NB4 (cell line): ENCODE results near the gene ANKRD11.
"Not testable (repeated sequence)": the region's sequence is repeated elsewhere in the genome, so short reads cannot be mapped to it uniquely, and the experiment has no call there.

ENCODE experiments used
- DNase-seq: peaks from one replicate; pipeline ENCODE4 v3.0.0; 2010; ENCODE audit warnings: low read depth
- H3K4me3 ChIP-seq: one replicate; pipeline ENCODE4 v1.5.1; 2011; ENCODE audit warnings: mild to moderate bottlenecking, low read depth, low read length, moderate library complexity
- MYC ChIP-seq: IDR thresholded peaks from 2 replicates; pipeline ENCODE4 v1.6.1; 2011; ENCODE audit warnings: low read depth, low read length
- POLR2A ChIP-seq: IDR thresholded peaks from 2 replicates; pipeline ENCODE4 v1.6.1; 2011; ENCODE audit warnings: mild to moderate bottlenecking; ENCODE audit not compliant: insufficient read length; ENCODE audit errors: extremely low read depth
- TF ChIP-seq, protein P1 (sequence below): IDR thresholded peaks from one replicate; pipeline ENCODE4 v1.5.1; 2012; ENCODE audit warnings: low read depth, low read length
- TF ChIP-seq, protein P2 (sequence below): IDR thresholded peaks from 2 replicates; pipeline ENCODE4 v1.6.1; 2011; ENCODE audit warnings: low read depth, low read length

The ANKRD11 gene

DNA sequence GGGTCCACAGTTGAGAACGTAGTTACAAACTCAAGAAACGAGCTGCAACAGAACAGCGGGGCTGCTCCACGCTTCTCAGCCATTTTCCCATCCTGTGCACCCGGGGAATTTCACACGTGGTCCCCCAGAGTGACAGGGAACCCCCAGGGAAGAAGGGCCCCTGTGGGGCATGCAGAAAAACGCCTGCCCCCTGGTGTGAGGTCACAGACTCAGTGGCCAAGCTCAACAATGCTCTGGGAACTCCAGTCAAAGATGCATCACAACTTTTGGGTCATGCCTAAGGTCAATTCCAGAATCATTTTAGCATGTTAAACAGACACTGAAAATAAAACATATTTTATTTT lies 157.5 kb downstream of the ANKRD11 start:
- no peak for DNase-seq
- TF ChIP-seq MYC (no peak), POLR2A (no peak)
- TF ChIP-seq, protein P1, sequence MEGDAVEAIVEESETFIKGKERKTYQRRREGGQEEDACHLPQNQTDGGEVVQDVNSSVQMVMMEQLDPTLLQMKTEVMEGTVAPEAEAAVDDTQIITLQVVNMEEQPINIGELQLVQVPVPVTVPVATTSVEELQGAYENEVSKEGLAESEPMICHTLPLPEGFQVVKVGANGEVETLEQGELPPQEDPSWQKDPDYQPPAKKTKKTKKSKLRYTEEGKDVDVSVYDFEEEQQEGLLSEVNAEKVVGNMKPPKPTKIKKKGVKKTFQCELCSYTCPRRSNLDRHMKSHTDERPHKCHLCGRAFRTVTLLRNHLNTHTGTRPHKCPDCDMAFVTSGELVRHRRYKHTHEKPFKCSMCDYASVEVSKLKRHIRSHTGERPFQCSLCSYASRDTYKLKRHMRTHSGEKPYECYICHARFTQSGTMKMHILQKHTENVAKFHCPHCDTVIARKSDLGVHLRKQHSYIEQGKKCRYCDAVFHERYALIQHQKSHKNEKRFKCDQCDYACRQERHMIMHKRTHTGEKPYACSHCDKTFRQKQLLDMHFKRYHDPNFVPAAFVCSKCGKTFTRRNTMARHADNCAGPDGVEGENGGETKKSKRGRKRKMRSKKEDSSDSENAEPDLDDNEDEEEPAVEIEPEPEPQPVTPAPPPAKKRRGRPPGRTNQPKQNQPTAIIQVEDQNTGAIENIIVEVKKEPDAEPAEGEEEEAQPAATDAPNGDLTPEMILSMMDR: no peak
- TF ChIP-seq, protein P2, sequence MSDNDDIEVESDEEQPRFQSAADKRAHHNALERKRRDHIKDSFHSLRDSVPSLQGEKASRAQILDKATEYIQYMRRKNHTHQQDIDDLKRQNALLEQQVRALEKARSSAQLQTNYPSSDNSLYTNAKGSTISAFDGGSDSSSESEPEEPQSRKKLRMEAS: no peak
- no peak overlapping the region for H3K4me3 ChIP-seq

DNA sequence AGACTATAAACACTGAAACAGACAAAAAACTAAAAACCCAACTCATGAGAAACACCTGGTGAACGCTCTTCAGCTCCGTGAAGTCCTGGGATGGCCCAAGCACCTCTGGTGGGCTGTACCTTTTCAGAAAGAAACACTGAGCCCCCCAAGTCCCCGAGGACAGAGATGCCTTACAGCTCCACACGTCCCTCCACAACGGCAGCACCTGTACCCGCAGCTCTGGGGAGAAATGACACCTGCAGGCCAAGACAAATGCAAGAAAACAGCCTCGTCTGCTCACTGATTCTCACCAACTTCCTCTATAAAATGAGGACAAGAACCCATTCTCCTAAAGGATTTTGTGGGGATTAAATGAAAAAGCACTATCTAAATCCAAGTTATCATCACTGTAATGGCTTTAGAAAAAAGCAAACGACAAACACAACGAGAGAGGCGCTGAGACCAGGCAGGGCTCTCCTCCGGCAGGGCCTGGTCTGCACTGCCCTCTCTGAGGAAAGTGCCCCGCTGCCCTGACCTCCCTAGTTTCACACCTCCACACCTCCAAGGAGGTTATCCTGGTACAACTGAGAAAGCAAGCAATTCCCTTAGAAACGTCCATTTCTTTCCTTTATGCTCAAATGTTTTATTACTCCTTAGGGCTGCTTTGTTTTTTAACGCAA lies 158.0 kb downstream of the ANKRD11 start:
- TF ChIP-seq, protein P1: no peak
- TF ChIP-seq, protein P2: no peak
- TF ChIP-seq MYC (no peak), POLR2A (no peak)
- no peak overlapping the region for H3K4me3 ChIP-seq
- no peak for DNase-seq

DNA sequence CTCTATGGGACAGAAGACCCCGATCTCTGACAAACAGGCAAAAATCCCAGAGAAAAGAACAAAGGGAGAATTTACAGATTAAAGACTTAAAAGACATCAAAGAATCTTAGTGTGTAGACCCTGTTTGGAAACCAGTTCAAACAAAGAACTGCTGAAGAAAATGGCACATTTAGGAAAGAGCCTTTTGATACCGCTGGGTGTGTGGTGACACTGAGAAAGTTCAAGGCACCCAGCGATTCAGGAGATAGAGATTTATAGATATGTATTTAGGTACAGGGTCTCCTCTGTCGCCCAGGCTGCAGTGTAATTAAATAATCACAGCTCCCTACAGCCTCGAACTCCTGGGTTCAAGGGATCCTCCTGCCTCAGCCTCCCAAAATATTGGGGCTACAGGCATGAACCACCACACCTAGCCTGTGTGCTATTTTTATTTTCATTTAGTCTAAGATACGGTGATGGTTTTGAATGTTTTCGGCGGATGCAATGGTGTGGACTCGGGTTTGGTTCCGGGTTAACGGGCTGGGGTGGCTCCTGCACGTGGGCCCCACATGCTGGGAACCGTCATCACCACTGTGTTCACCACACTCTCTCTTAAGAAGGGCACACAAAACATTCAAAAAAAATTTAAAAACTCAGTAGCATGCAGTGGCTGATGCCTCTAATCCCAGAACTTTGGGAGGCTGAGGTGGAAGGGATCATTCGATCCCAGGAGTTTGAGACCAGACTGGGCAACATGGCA lies 158.8 kb downstream of the ANKRD11 start:
- TF ChIP-seq, protein P2: no peak
- TF ChIP-seq, protein P1: no peak
- DNase-seq: no peak
- no peak overlapping the region for H3K4me3 ChIP-seq

DNA sequence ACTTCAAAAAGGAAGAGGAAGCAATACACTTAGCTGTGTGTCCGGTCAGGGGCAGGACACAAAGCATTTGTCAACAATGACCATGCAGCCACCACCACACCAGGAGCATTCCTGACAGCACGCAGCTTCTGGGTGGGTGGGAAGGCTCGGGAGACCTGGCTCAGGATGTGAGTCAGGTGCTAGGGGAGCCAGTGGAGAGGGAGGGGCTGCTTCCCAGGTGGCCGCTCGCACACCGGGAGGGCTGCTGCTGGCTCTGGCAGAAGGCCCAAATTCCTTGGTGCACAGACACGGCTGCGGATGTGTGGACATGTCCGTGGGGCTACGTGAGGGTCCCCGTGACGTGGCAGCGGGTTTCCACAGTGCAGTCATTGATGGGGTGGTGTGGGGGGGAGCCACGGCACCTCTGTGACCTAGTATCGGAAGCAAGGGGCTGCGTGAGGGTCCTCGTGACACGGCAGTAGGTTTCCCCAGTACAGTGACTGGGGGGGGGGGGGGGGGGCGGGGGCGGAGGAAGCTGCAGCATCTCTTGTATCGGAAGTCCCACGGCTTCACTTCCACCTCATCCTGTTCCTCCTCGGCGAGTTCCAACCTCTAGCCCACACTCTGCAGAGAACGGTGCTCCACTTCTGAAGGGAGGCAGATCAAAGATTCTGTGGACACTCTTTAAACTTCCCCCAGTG lies 160.0 kb downstream of the ANKRD11 start:
- no peak overlapping the region for H3K4me3 ChIP-seq
- TF ChIP-seq, protein P2: no peak
- TF ChIP-seq POLR2A (no peak), MYC (no peak)
- TF ChIP-seq, protein P1: no peak
- no peak for DNase-seq

DNA sequence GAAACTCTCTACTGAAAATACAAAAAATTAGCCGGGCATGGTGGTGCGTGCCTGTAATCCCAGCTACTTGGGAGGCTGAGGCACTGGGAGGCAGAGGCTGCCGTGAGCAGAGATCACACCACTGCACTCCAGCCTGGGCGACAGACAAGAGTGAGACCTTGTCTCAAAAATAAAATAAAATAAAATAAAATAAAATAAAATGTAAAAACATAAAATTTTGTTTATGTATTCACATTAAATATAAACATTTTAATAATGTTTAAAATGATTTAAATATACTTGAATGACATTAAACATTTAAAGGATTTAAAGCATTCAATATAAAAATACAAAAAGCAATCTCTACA lies 160.6 kb downstream of the ANKRD11 start:
- H3K4me3 ChIP-seq, DNase-seq: not testable (repeated sequence)

DNA sequence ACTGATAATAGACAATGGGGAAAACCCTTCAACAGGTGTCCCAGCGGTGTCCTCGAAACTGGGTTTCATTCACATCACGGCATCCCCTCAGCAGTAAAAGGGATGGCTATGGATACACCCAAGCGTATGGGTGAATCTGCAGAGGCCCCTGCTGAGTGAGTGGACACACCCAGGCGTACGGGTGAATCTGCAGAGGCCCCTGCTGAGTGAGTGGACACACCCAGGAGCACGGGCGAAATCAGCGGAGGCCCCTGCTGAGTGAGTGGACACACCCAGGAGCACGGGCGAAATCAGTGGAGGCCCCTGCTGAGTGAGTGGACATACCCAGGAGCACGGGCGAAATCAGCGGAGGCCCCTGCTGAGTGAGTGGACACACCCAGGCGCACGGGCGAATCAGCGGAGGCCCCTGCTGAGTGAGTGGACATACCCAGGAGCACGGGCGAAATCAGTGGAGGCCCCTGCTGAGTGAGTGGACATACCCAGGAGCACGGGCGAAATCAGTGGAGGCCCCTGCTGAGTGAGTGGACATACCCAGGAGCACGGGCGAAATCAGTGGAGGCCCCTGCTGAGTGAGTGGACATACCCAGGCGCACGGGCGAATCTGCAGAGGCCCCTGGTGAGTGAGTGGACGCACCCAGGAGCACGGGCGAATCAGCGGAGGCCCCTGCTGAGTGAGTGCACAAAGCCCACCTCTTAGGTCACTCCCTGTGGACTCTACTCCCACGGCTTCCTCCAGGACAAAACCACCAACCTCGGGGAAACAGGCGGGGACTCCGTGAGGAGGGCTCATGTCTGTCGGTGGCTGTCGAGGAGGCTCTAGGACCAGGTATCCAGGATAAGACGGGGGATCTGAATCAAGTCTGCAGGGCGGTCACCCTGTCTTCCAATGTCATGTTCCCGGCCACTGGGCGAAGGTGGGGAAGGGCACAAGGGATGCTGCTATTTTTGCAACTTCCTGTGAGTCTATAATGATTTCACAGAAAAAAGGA lies 161.7 kb downstream of the ANKRD11 start:
- H3K4me3 ChIP-seq, DNase-seq: not testable (repeated sequence)
